GM18499 (cell line): ENCODE data around the gene RBM8A.

Experiments
- ATAC-seq: cut with Tn5 transposase; IDR thresholded peaks from one replicate; pipeline ENCODE4 v1.9.1; 2021; ENCODE audit warnings: moderate number of reproducible peaks; ENCODE audit not compliant: insufficient read depth, unreplicated experiment

The RBM8A gene

DNA sequence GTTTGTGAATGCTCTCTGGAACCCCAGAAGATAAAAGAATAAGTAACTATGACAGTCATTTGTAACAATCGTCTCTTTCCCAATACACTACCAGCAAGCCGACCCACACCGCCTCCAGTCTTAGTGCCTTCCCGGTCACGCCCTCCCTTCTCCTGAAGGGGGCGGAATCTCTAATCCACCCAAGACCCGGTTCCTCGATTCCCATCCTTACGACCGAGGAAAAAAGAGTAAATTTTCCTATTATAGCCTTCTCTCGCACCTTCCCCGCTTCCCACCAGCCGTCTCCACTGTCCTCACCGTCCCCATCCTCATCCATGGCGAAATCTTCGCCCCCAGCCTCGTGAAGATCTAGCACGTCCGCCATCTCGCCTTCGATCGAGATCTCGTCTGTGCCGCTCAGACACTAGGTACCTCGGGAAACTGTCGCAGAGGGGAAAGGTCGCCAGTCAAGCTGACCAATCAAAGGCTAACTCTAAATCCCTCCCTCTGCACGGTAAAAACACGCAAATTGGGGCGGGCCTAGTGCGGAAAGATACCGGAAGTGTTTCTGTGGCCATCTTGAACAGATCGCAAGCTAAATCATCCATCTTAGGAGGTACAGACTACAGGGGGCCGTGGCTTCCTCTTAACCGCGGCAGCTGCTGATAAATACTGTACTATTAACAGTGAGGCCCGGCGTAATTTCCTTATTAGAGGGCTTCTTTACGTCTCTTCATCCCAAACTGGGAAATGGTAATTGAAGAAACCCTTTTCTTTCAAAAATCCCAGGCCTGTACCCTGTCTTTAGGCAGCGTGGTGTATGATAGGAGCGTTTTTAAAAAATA, at the start of gene RBM8A:
Gene RBM8A (minus strand): TSS at position 422 of the 824 bp plus-strand sequence. CDS start 58 bp downstream, at position 364.
- peak; percentile 84 for ATAC-seq

DNA sequence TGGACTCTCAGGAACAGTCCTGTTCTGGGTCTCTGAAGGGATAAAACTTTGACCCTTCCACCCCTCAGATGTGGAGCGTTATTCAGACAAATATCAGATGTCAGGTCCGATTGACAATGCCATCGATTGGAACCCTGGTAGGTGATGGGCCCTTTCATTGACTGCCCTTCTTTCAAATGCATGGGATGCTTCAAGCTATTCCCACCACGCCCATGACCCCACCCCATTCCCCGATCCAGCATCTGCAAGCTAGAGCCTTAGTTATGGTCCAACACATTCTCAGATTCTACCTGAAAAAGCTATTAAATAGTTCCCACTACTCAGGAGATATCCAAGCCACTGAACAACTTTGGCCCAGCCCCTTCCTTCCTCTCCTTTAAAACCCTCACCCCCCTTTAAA, 49.7 kb upstream of the RBM8A start:
- no peak for ATAC-seq

DNA sequence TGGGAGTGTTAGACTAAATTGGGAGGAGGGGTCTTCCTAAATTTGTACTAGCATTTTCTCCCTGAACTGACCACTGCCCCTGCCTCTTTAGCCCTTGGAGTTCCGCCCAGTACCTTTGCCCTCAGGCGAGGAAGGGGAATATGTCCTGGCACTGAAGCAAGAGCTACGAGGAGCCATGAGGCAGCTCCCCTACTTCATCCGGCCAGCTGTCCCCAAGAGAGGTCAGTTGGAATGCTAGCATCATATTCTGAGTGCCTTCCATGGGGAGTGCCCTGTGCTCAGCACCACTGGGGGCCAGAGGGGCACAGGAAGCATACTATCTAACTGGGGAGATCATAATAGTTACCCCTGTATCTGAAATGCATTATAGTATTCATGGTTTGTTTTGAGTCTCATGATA, 47.9 kb upstream of the RBM8A start:
- ATAC-seq: no peak

- ATAC-seq: no peak
Measured at GRCh38 chr1:145974721-145975120, 47.4 kb upstream of the RBM8A start.

DNA sequence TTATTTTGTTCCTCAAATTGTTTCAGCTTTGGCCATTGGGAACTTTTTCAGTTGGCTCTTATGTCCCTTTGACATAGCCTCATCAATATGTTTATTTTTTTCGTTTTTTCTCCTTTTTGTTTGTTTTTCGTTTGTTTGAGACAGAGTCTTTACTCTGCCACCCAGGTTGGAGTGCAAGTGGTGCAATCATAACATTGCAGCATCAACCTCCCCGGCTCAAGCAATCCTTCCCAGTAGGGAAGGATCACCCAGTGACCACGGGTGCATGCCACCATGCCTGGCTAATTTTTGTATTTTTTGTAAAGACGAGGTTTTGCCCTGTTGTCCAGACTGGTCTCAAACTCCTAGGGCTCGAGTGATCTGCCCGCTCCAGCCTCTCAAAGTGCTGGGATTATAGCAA, 45.3 kb upstream of the RBM8A start:
- no peak for ATAC-seq

- ATAC-seq: no peak
Measured at GRCh38 chr1:145967288-145967687, 40.0 kb upstream of the RBM8A start.

GRCh38 chr1:145965119-145965744, 37.9 kb upstream of the RBM8A start:
- no peak for ATAC-seq

DNA sequence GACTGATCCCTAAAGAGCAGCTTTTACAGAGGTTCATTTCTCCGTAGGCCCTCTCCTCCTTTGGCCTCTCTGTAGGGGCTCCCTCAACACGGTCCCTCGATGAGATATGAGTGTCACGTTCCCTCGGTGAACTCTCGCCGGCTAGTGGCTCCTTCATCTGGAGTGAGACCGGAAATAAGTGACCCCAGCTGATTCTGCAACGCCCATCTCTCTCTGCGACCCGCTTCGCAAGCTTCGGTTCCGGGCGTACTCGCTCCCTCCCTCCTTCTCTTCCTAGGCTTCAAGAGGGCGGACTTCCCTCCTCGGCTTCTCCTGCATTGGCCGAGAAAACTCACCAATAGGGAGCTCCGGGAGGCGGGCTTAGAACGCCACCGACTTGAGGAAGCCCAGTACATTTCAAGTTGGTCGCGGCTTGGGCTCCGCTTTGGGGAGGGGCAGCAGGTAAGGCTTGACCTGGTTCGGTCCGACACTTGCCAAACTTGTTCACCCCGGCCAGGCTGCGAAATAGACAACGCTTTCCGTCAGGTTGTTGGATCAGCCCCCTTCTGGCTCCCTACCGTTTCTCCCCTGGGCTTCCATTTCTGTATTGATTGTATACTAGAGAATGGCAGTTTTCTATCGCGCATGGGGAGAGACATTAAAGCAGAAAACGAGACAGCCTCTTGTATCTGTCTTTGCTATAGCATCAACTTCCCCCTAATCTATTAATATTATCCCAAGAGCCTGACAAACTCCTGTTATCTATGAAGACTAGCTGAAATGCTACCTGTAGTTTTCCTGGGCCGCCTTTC, 37.2 kb upstream of the RBM8A start, which contains the start of the genes ANKRD34A and POLR3GL:
Gene ANKRD34A (minus strand): TSS at position 248 of the 791 bp plus-strand sequence. CDS start 2,816 bp downstream, outside the sequence.
Gene POLR3GL (plus strand): TSS at position 363 of the 791 bp plus-strand sequence. CDS start 10,176 bp downstream, outside the sequence.
- ATAC-seq: peak; percentile 64

DNA sequence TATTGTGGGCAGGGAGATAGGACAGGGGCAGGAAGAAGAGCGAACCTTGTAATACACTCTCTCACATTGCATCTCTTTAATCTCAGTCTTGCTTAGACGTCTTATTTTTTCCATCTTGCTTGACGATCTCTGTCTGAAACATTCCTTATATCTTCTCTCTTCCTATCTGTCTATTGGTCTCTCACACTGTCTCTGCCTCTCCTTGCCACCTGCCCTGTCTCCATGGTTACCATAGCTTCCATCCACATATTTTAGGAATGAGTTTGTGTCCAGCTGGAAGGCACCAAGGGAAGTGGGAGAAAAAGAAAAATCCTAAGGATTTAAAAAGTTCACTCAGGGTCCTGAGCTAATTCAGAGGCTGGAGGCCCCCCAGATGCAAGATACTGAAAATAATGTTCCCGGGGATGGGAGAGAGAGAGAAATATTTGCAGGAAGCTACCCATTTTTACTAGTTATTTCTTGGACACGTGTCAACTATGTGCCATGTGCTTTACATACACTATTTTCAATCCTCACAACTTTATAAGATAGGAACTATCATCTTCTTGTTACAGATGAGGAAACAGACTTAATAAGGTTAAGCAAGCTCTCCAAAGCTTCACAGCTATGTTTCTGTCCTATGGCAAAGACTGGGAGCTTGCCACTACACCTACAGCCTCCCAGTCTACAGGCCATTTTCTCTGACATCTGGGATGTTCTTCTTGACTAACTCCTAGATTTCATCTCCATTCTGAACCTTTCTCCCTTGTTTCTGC, 36.2 kb upstream of the RBM8A start:
- ATAC-seq: no peak

DNA sequence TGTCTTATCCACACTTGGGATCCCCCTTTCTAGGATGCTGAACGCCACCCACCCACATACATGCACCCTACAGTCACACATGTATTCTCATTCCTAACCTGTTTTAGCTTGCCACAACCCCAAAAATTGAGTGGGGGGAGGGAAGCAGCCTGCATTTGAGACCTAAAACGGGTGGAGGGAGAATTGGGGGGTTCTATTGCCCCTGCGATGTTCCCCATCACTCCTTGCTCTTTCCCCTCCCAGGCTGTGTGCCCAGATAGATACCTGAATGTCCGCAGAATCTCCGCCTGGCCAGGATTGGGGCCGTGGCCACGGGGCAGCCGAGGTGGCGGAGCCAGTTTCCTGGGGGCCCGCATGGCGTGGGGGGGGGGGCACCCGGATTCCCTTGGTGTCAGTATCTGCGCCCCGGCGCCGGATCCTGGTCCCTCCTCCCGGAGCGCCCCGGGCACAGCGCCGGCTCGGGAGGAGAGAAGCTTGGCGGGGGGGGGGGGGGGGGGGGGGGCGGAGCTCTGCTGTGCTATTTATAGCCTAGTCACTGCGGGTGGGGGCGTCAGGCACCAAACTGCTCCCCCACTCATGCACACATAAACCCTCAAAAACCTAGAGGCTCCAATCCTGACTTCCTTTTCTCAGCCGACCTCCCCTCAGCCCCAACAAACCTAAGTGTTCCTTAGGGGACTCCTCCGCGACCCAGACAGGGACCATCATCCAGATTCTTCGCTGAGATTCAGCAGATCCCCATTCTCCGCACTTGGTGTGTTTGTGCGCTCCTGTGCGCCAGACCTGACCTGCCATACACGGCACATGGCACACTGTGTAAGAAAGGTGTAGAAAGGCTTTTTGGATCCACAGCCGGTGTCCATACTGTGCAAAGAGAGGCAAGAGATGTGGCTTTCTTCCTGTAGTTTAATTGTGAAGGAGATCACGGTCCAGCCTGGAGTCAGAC, 35.1 kb upstream of the RBM8A start:
- no peak for ATAC-seq

DNA sequence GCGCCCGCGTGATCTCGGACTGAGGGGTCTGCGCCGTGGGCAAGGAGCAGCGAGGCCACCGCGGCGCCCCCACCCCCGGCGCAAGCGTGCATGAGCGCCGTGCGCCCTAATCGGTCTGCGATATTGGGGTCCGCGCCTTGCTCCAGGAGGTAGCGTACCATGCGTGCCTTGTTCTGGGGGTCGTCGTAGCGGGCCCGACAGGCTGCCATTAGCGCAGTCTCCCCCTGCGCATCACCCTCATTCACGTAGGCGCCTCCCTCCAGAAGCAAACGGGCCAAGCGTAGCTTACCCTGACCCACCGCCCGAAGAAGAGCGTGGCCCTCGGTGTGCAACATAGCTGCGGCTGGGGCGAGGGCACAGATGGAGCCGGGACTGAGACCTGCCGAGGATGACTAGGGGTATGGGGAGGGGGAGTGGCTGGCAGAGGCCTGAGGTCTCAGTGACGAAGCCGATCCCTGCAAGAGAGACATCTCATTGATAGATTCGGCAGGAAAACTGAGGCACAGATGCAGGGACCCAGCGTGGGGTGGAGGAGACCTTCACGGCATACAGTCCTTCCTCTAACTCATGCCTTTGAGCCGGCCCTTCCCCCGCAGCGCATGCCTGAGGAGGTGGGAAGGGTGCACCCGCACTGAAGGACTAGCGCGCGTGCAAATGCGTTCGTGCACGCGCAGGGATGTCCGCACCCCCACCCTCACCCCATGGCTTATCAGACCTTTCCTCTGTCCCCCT, 34.3 kb upstream of the RBM8A start:
- ATAC-seq: no peak

- no peak for ATAC-seq
Measured at GRCh38 chr1:145961109-145961424, 33.8 kb upstream of the RBM8A start.

GRCh38 chr1:145960468-145961108, 33.3 kb upstream of the RBM8A start:
- ATAC-seq: no peak

DNA sequence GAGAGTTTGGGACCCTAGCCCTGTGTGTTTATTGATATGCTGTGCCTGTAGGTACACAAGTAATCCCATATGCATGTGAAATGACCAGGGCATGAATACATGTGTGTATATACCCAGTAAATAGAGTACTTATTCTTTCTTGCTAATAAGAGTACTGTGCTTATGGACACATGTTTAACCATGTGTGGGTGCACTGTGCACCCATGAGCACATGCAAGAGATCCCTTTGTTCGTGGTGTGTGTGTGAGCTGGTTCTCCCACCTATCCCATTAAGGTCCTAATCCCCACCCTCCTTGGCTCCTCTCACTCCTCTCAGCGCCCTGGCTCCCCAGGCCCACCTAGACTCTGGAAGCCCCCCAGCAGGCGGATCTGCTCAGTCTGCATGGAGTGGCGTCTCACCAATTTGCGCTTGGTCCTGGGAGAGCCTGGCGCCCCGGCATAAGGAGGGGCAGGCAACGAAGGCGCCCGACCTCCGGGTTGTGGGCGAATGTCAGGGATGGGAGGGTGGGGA, 32.7 kb upstream of the RBM8A start:
- no peak for ATAC-seq

DNA sequence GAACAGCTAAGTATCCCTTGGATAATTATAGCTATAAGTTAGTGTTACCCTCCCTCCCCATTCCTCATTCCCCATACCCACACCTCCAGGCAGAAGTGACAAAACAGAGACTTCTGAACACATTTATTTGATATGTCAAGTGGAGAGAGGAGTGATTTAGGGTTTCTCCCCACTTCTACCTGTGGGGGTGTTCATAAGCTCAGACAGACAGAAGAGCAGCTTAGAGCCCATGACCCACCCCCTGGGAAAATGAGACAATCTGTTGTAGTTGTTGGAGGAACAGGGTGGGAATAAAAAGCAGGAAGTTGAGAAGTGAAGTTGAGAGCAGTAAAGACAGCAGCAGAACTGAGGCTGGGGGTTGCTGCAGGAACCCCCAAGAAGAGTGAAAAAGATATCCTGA, 32.0 kb upstream of the RBM8A start:
- no peak for ATAC-seq

DNA sequence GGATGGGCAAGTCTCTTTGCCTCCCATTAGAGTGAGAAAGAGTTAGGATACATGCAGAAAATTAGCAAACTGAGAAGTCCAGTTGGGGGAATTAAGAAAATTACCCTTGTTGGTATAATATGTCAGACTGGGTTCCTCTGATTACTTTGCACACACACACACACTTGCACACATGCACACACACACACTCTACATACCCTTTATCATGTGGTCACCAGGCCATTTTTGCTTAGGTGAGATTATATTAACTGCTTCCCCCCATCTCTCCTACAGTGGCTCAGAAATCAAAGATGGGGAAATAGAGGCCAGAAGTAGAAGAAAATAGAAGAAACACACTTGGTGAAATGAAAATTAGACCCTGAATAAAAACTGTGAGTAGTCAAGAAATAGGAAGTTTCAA, 31.4 kb upstream of the RBM8A start:
- no peak for ATAC-seq

DNA sequence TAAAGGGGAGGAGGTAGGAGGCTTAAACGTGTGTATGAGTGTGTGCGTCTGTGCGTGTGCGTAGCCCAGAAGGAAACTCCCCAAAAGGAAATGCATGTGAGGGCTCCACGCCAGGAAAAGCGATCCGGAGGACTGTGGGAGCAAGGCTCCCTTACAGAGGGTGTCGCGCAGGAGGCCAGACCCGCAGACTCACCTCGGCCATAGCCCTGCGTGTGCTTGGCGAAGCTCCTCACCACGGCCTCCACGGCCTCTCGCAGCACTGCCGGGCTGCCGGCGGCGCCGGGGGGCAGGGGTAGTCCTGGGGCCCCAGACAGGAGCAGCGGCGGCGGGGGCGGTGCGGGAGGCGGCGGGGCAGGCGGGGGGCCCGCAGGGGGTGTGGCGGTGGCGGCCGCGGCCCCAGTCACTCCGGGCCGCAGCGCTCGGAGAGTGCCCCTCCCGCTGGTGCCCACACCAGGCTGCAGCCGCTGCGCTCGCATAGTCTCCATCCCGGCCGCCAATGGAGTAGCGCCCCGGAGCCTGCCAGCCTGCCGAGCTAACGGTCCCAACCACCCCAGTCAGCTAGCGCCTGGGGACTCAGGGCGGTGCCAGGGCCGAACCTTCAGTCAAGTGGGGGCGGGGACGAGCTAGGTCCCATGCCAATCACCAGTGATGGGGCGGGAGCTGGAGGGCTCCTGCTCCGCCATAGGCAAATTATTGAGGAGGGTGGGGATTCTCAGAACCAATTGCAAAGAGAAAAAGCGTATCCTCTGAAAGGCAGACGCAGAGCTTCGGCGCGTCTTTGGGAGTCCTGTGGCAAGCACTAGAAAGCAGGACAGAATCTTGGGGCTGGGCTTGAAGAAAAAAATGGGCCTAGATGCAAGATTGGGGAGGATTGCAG, 30.4 kb upstream of the RBM8A start, which contains the start of gene LIX1L:
Gene LIX1L (minus strand): TSS at position 575 of the 877 bp plus-strand sequence. CDS start 90 bp downstream, at position 485.
- peak; percentile 66 for ATAC-seq
